Endodermal cell (in vitro differentiated cells): Measurements from ENCODE around the gene CRYAB. TPM values are rescaled to one million over a fixed set of nuclear protein-coding genes. Genes with fewer than 3 reads are reported as not detected.

Source experiments
- DNase-seq: peaks from one replicate; pipeline ENCODE4 v3.0.0-alpha.2; 2017
- H3K27ac ChIP-seq: 2 replicates; pipeline ENCODE4 v1.5.1; 2013; ENCODE audit warnings: mild to moderate bottlenecking, low read depth, low read length, moderate library complexity
- H3K27me3 ChIP-seq: 2 replicates; pipeline ENCODE4 v1.6.1; 2013; ENCODE audit warnings: mild to moderate bottlenecking, low read length, moderate library complexity; ENCODE audit not compliant: insufficient read depth, control insufficient read depth, poor library complexity, severe bottlenecking
- H3K36me3 ChIP-seq: 2 replicates; pipeline ENCODE4 v1.7.0; 2013; ENCODE audit warnings: mild to moderate bottlenecking, low read length, moderate library complexity; ENCODE audit not compliant: control insufficient read depth, insufficient read depth
- H3K4me1 ChIP-seq: one replicate; pipeline ENCODE4 v1.7.0; 2013; ENCODE audit warnings: low read length; ENCODE audit not compliant: control insufficient read depth, insufficient read depth
- H3K4me3 ChIP-seq: 2 replicates; pipeline ENCODE4 v1.5.1; 2013; ENCODE audit warnings: mild to moderate bottlenecking, low read length, moderate library complexity
- H3K9ac ChIP-seq: 2 replicates; pipeline ENCODE4 v1.6.1; 2013; ENCODE audit warnings: mild to moderate bottlenecking, low read length, moderate library complexity; ENCODE audit not compliant: poor library complexity, severe bottlenecking; ENCODE audit errors: extremely low read depth
- H3K9me3 ChIP-seq: 2 replicates; pipeline ENCODE4 v1.6.1; 2013; ENCODE audit warnings: mild to moderate bottlenecking, low read length, moderate library complexity; ENCODE audit not compliant: control insufficient read depth
- H3K27ac Mint-ChIP-seq: 2 replicates; pipeline ENCODE4 v1.8.0; 2020; ENCODE audit warnings: mixed read lengths
- H3K27me3 Mint-ChIP-seq: 2 replicates; pipeline ENCODE4 v1.8.0; 2021; ENCODE audit warnings: mild to moderate bottlenecking, mixed read lengths; ENCODE audit not compliant: insufficient read depth
- H3K36me3 Mint-ChIP-seq: 2 replicates; pipeline ENCODE4 v1.8.0; 2020; ENCODE audit warnings: low read depth, mixed read lengths
- H3K4me1 Mint-ChIP-seq: 2 replicates; pipeline ENCODE4 v1.8.0; 2020; ENCODE audit warnings: mixed read lengths
- H3K4me3 Mint-ChIP-seq: 2 replicates; pipeline ENCODE4 v1.8.0; 2020; ENCODE audit warnings: mild to moderate bottlenecking, moderate library complexity, mixed read lengths
- H3K9me3 Mint-ChIP-seq: 2 replicates; pipeline ENCODE4 v1.8.0; 2020; ENCODE audit warnings: mild to moderate bottlenecking, mixed read lengths
- CTCF ChIP-seq: fragments of 200-600 bp; sonication (generic); conservative IDR thresholded peaks from 2 replicates; pipeline ENCODE4 v1.5.0; 2021; ENCODE audit warnings: antibody characterized with exemption, mild to moderate bottlenecking
- WGBS, 2 experiments: methylation state at CpG; one replicate each; pipeline versions ENCODE4 v1.1.5 to v1.1.7; 2013; ENCODE audit warnings: missing lambda C conversion rate in 2 of 2, mixed read lengths in 1 of 2; ENCODE audit not compliant: insufficient coverage in 1 of 2, insufficient read length in 1 of 2; 5-methylcytosine and 5-hydroxymethylcytosine counted together
- total RNA-seq, 2 donors: library from RNA; stranded (reverse); fragmentation: NEBNext Ultra II Directional in 1 of 2; extraction: Animal tissue kit (Norgen Biotek cat#: 25700) in 1 of 2; gene quantifications; 2 replicates in 1 of 2; 3 replicates in 1 of 2; pipeline ENCODE4 v1.2.1, GENCODE V29; 2021

CRYAB gene
- total RNA-seq, 2 donors from 2014 or later: 0.84 to 4.4 TPM

GRCh38 chr11:111936040-111936540, 24.5 kb upstream of the CRYAB start:
- Mint-ChIP-seq H3K27me3 (no peaks in the 10 kb centered on the region), H3K4me3 (peak overlapping the region; percentile 70), H3K36me3 (no peaks in the 10 kb centered on the region), H3K27ac (no peak overlapping the region), H3K9me3 (no peaks in the 10 kb centered on the region), H3K4me1 (peaks cover 15% of the 10 kb centered on the region)
- Histone ChIP-seq H3K27ac (no peak overlapping the region), H3K9ac (peak overlapping the region; percentile 34), H3K9me3 (no peaks in the 10 kb centered on the region), H3K4me3 (peak overlapping the region; percentile 87), H3K36me3 (no peaks in the 10 kb centered on the region), H3K27me3 (no peaks in the 10 kb centered on the region), H3K4me1 (peaks cover 7% of the 10 kb centered on the region)
- peak; percentile 39 for DNase-seq
- no peak for TF ChIP-seq CTCF
- WGBS, 2 experiments: 79% methylated on average over 3 of the region's 3 CpGs; no CpG with 5 or more reads in 1 of the 2 experiments

GRCh38 chr11:111935317-111936039, 23.9 kb upstream of the CRYAB start:
- H3K27ac Mint-ChIP-seq: no peak overlapping the region
- Histone ChIP-seq H3K27ac (no peak overlapping the region), H3K9ac (no peak overlapping the region), H3K9me3 (no peaks in the 10 kb centered on the region), H3K27me3 (no peaks in the 10 kb centered on the region), H3K36me3 (no peaks in the 10 kb centered on the region), H3K4me3 (no peak overlapping the region), H3K4me1 (peaks cover 7% of the 10 kb centered on the region)
- no peaks in the 10 kb centered on the region for H3K9me3 Mint-ChIP-seq
- peak; percentile 36 for DNase-seq
- no peak overlapping the region for H3K4me3 Mint-ChIP-seq
- H3K4me1 Mint-ChIP-seq: peaks cover 15% of the 10 kb centered on the region
- no peaks in the 10 kb centered on the region for H3K27me3 Mint-ChIP-seq
- no peak for TF ChIP-seq CTCF
- WGBS, 2 experiments: 78 to 83% methylated on average over 2 to 4 of the region's 4 CpGs
- H3K36me3 Mint-ChIP-seq: no peaks in the 10 kb centered on the region

- Histone ChIP-seq H3K9ac (no peak overlapping the region), H3K4me1 (peaks cover 7% of the 10 kb centered on the region), H3K4me3 (no peak overlapping the region), H3K27ac (no peak overlapping the region), H3K36me3 (no peaks in the 10 kb centered on the region), H3K9me3 (no peaks in the 10 kb centered on the region), H3K27me3 (no peaks in the 10 kb centered on the region)
- peak; percentile 23 for DNase-seq
- WGBS, 2 experiments: 61% methylated on average over 1 of the region's 1 CpG; no CpG with 5 or more reads in 1 of the 2 experiments
- Mint-ChIP-seq H3K27me3 (no peaks in the 10 kb centered on the region), H3K4me1 (peaks cover 15% of the 10 kb centered on the region), H3K4me3 (no peak overlapping the region), H3K36me3 (no peaks in the 10 kb centered on the region), H3K27ac (no peak overlapping the region), H3K9me3 (no peaks in the 10 kb centered on the region)
- no peak for TF ChIP-seq CTCF
Observed at GRCh38 chr11:111934306-111934705, 22.7 kb upstream of the CRYAB start.
